ENCODE measurements around the gene ARSA.
"Not testable (repeated sequence)": the region's sequence is repeated elsewhere in the genome, so short reads cannot be mapped to it uniquely, and the experiment has no call there.

Gene ARSA

DNA sequence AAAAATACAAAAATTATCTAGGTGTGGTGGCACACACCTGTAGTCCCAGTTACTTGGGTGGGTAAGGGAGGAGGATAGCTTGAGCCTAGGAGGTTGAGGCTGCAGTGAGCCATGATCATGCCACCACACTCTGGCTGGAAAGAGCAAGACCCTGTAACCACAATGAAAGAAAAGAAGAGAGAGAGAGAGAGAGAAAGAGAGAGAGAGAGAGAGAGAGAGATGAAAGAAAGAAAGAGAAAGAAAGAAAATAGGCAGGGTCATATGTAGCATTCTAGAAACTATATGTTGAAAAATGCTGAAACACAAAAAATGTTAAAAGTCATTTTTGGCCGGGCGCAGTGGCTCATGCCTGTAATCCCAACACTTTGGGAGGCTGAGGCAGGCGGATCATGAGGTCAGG lies 13.7 kb downstream of the ARSA start:
- H3K4me3 Mint-ChIP-seq; H3K36me3 Mint-ChIP-seq (ENCODE audit: low read depth); H3K27me3 Mint-ChIP-seq; H3K4me1 Mint-ChIP-seq (ENCODE audit: low read depth); H3K9me3 Mint-ChIP-seq: not testable (repeated sequence)
- peak overlapping the region; percentile 52 for H3K27ac Mint-ChIP-seq

GRCh38 chr22:50613291-50613981 lies 14.5 kb downstream of the ARSA start:
- Mint-ChIP-seq H3K27me3 (peaks cover 7% of the 10 kb centered on the region), H3K36me3 (ENCODE audit: low read depth) (no peaks in the 10 kb centered on the region), H3K27ac (no peak overlapping the region), H3K4me1 (ENCODE audit: low read depth) (no peaks in the 10 kb centered on the region), H3K4me3 (no peak overlapping the region), H3K9me3 (no peaks in the 10 kb centered on the region)

GRCh38 chr22:50612528-50613221 lies 15.3 kb downstream of the ARSA start:
- Mint-ChIP-seq H3K27me3 (peaks cover 7% of the 10 kb centered on the region), H3K36me3 (ENCODE audit: low read depth) (no peaks in the 10 kb centered on the region)

GRCh38 chr22:50612168-50612527 lies 15.8 kb downstream of the ARSA start:
- Mint-ChIP-seq H3K4me1 (ENCODE audit: low read depth) (no peaks in the 10 kb centered on the region), H3K36me3 (ENCODE audit: low read depth) (no peaks in the 10 kb centered on the region), H3K4me3 (no peak overlapping the region), H3K27me3 (peaks cover 12% of the 10 kb centered on the region), H3K27ac (no peak overlapping the region), H3K9me3 (no peaks in the 10 kb centered on the region)

More at GRCh38 chr22:50612528-50613221, 15.3 kb downstream of the ARSA start:
- no peak overlapping the region for H3K27ac Mint-ChIP-seq
- no peaks in the 10 kb centered on the region for H3K4me1 Mint-ChIP-seq (ENCODE audit: low read depth)
- no peaks in the 10 kb centered on the region for H3K9me3 Mint-ChIP-seq
- no peak overlapping the region for H3K4me3 Mint-ChIP-seq

GRCh38 chr22:50611341-50612060 lies 16.5 kb downstream of the ARSA start:
- Mint-ChIP-seq H3K27ac (no peak overlapping the region), H3K9me3 (no peaks in the 10 kb centered on the region), H3K4me1 (ENCODE audit: low read depth) (no peaks in the 10 kb centered on the region), H3K36me3 (ENCODE audit: low read depth) (no peaks in the 10 kb centered on the region), H3K27me3 (peaks cover 12% of the 10 kb centered on the region), H3K4me3 (no peak overlapping the region)

DNA sequence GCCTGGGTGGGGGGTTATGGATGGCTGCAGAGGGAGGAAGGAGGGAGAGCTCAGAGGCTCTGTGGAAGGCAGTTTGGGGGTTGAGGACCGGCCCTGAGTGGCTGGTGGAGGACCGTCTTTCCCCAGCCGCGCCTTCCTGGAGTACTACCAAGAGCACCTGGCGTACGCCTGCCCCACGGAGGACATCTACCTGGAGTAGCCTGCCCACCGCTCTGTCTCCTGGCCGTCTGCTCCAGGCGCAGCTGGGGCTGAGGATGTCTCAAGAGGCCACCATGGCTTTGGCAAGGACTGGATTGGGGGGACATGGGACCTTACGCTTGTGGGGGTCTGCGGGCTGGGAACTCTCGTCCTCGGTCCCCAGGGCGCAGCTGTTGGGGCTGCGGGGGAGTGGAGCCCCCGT lies 17.4 kb downstream of the ARSA start:
- no peak overlapping the region for H3K4me3 Mint-ChIP-seq
- H3K36me3 Mint-ChIP-seq (ENCODE audit: low read depth): no peaks in the 10 kb centered on the region
- no peaks in the 10 kb centered on the region for H3K4me1 Mint-ChIP-seq (ENCODE audit: low read depth)
- H3K27me3 Mint-ChIP-seq: peaks cover 17% of the 10 kb centered on the region
- H3K9me3 Mint-ChIP-seq: no peaks in the 10 kb centered on the region
- no peak overlapping the region for H3K27ac Mint-ChIP-seq

GRCh38 chr22:50610041-50610451 lies 17.9 kb downstream of the ARSA start:
- Mint-ChIP-seq H3K4me3 (no peak overlapping the region), H3K36me3 (ENCODE audit: low read depth) (no peaks in the 10 kb centered on the region), H3K4me1 (ENCODE audit: low read depth) (no peaks in the 10 kb centered on the region), H3K27ac (no peak overlapping the region), H3K9me3 (no peaks in the 10 kb centered on the region), H3K27me3 (peaks cover 19% of the 10 kb centered on the region)

- no peaks in the 10 kb centered on the region for H3K36me3 Mint-ChIP-seq (ENCODE audit: low read depth)
- H3K4me1 Mint-ChIP-seq (ENCODE audit: low read depth): no peaks in the 10 kb centered on the region
- H3K27ac Mint-ChIP-seq: no peak overlapping the region
- H3K27me3 Mint-ChIP-seq: peaks cover 20% of the 10 kb centered on the region
- no peaks in the 10 kb centered on the region for H3K9me3 Mint-ChIP-seq
- H3K4me3 Mint-ChIP-seq: no peak overlapping the region
Observed at GRCh38 chr22:50609599-50609998, 18.4 kb downstream of the ARSA start.

GRCh38 chr22:50608996-50609395 lies 19.0 kb downstream of the ARSA start:
- Mint-ChIP-seq H3K4me3 (no peak overlapping the region), H3K9me3 (no peaks in the 10 kb centered on the region), H3K27ac (no peak overlapping the region), H3K36me3 (ENCODE audit: low read depth) (no peaks in the 10 kb centered on the region), H3K4me1 (ENCODE audit: low read depth) (no peaks in the 10 kb centered on the region), H3K27me3 (peaks cover 20% of the 10 kb centered on the region)

GRCh38 chr22:50608058-50608840 lies 19.7 kb downstream of the ARSA start:
- not testable (repeated sequence) for H3K9me3 Mint-ChIP-seq; H3K36me3 Mint-ChIP-seq (ENCODE audit: low read depth); H3K4me3 Mint-ChIP-seq; H3K27ac Mint-ChIP-seq; H3K4me1 Mint-ChIP-seq (ENCODE audit: low read depth)
- H3K27me3 Mint-ChIP-seq: peaks cover 23% of the 10 kb centered on the region

- Mint-ChIP-seq H3K4me3 (no peak overlapping the region), H3K9me3 (no peaks in the 10 kb centered on the region), H3K27ac (no peak overlapping the region), H3K27me3 (peaks cover 29% of the 10 kb centered on the region), H3K36me3 (ENCODE audit: low read depth) (no peaks in the 10 kb centered on the region), H3K4me1 (ENCODE audit: low read depth) (no peaks in the 10 kb centered on the region)
Observed at GRCh38 chr22:50607659-50608020, 20.3 kb downstream of the ARSA start.

DNA sequence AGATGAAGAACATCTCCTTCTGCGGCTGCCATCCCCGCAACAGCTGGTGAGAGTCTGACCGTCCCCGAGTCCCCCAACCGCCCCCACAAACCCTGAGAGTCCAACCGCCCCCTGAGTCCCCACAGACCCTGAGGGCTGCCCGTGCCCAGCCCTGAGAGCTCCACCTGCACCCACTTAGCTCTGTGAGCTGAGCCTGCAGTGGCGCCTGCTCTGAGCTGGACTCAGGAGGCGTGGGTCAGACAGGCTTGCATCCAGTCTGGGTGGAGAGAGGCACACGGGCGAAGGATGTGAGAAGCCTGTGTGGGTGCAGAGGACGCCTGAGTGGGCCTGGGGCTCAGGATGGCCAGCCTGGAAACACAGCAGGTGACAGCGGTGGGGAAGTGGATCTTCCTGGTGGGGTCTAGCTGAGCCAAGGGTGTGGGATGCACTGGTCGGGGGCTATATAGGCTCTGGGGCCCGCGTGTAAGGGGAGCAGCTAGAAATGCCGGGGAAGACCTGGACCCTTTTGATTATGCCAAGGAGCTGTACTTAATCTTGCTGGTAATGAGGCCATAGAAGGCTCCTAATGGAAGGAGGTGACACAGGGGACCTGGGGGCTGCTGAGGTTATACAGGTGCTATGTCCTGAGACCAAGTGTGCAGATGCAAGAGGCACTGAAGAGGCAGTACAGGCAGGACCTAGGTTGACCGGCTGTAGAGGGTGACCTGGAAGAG lies 20.9 kb downstream of the ARSA start:
- Mint-ChIP-seq H3K4me3 (no peak overlapping the region), H3K9me3 (no peaks in the 10 kb centered on the region), H3K27ac (no peak overlapping the region), H3K4me1 (ENCODE audit: low read depth) (no peaks in the 10 kb centered on the region), H3K36me3 (ENCODE audit: low read depth) (no peaks in the 10 kb centered on the region), H3K27me3 (peaks cover 30% of the 10 kb centered on the region)

- Mint-ChIP-seq H3K27me3 (peaks cover 37% of the 10 kb centered on the region), H3K9me3 (no peaks in the 10 kb centered on the region), H3K27ac (no peak overlapping the region), H3K4me3 (no peak overlapping the region), H3K36me3 (ENCODE audit: low read depth) (no peaks in the 10 kb centered on the region), H3K4me1 (ENCODE audit: low read depth) (peaks cover 6% of the 10 kb centered on the region)
Observed at GRCh38 chr22:50606165-50606945, 21.6 kb downstream of the ARSA start.

DNA sequence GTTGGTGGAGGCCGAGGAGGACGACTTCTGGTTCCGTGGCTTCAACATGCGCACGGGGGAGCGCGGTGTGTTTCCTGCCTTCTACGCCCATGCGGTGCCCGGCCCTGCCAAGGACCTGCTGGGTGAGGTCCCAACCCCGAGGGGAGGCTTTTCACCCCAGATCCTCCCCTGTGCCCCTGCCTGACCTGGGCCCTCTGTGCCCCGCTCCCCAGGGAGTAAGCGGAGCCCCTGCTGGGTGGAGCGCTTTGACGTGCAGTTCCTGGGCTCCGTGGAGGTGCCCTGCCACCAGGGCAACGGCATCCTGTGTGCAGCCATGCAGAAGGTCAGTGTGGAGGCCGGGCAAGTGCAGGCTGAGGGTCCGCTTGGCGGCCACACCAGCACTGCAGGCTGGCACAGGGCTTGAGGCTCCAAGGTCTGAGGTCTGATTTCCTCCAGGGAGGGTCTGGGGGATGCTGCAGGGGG lies 22.3 kb downstream of the ARSA start:
- no peaks in the 10 kb centered on the region for H3K36me3 Mint-ChIP-seq (ENCODE audit: low read depth)
- no peaks in the 10 kb centered on the region for H3K9me3 Mint-ChIP-seq
- H3K4me1 Mint-ChIP-seq (ENCODE audit: low read depth): peaks cover 6% of the 10 kb centered on the region
- no peak overlapping the region for H3K4me3 Mint-ChIP-seq
- no peak overlapping the region for H3K27ac Mint-ChIP-seq
- H3K27me3 Mint-ChIP-seq: peaks cover 37% of the 10 kb centered on the region
